ENCODE measurements around the gene STOX2. TPM values are rescaled to one million over a fixed set of nuclear protein-coding genes. Genes with fewer than 3 reads are reported as not detected.
A peak's percentile ranks its signal among the peaks of the same experiment; 100 is the strongest.

Gene STOX2
- total and polyA plus RNA-seq, 4 donors: 1.8 to 27.5 (median 8.6) TPM

- no peak for TF ChIP-seq CTCF (IDR thresholded peaks at IDR 0.05; ENCODE audit: control extremely low read depth, extremely low read depth)
- Histone ChIP-seq H3K36me3 (ENCODE audit: control insufficient read depth in 4 of 4, insufficient read depth in 4 of 4, low read length in 4 of 4) (no peaks in the 10 kb centered on the region), H3K27ac (ENCODE audit: low read depth in 1 of 2, low read length in 1 of 2) (no peak overlapping the region), H3K4me1 (ENCODE audit: control insufficient read depth in 5 of 5, insufficient read depth in 5 of 5, low read length in 5 of 5) (peaks cover 0 to 10% (median 3%) of the 10 kb centered on the region in 5 donors), H3K27me3 (ENCODE audit: control insufficient read depth in 3 of 3, insufficient read depth in 3 of 3, low read length in 2 of 3) (no peaks in the 10 kb centered on the region), H3K4me3 (no peak overlapping the region), H3K9me3 (ENCODE audit: control insufficient read depth in 4 of 4, insufficient read depth in 3 of 4, low read length in 3 of 4) (peaks cover 0 to 2% (median 0%) of the 10 kb centered on the region in 4 donors), H3K9ac (ENCODE audit: insufficient read depth in 1 of 2, low read length in 2 of 2) (no peak overlapping the region)
- DNase-seq (peak in 1 of 3 donors; percentile 46), ATAC-seq (ENCODE audit: insufficient read depth, low FRiP score) (no peak)
- 61 to 72% methylated on average over 11 of the region's 11 CpGs for WGBS, 2 donors
Observed at GRCh38 chr4:183995570-183995969, 90.5 kb downstream of the STOX2 start.

- ATAC-seq (ENCODE audit: insufficient read depth, low FRiP score): no peak
- no peak overlapping the region for H3K9ac ChIP-seq (ENCODE audit: insufficient read depth in 1 of 2, low read length in 2 of 2)
- peaks cover 0 to 10% (median 3%) of the 10 kb centered on the region in 5 donors for H3K4me1 ChIP-seq (ENCODE audit: control insufficient read depth in 5 of 5, insufficient read depth in 5 of 5, low read length in 5 of 5)
- H3K27me3 ChIP-seq (ENCODE audit: control insufficient read depth in 3 of 3, insufficient read depth in 3 of 3, low read length in 2 of 3): no peaks in the 10 kb centered on the region
- peaks cover 0 to under 1% (median 0%) of the 10 kb centered on the region in 4 donors for H3K36me3 ChIP-seq (ENCODE audit: control insufficient read depth in 4 of 4, insufficient read depth in 4 of 4, low read length in 4 of 4)
- WGBS, 2 donors: 83 to 96% methylated on average over 4 of the region's 4 CpGs
- TF ChIP-seq CTCF (IDR thresholded peaks at IDR 0.05; ENCODE audit: control extremely low read depth, extremely low read depth): no peak
- no peak overlapping the region for H3K4me3 ChIP-seq
- peaks cover 0 to 2% (median 0%) of the 10 kb centered on the region in 4 donors for H3K9me3 ChIP-seq (ENCODE audit: control insufficient read depth in 4 of 4, insufficient read depth in 3 of 4, low read length in 3 of 4)
- DNase-seq: no peak
- no peak overlapping the region for H3K27ac ChIP-seq (ENCODE audit: low read depth in 1 of 2, low read length in 1 of 2)
Observed at GRCh38 chr4:183996868-183997267, 91.8 kb downstream of the STOX2 start.

GRCh38 chr4:183999435-183999834 lies 94.3 kb downstream of the STOX2 start:
- Histone ChIP-seq H3K9me3 (ENCODE audit: control insufficient read depth in 4 of 4, insufficient read depth in 3 of 4, low read length in 3 of 4) (peaks cover 0 to 2% (median 0%) of the 10 kb centered on the region in 4 donors), H3K4me1 (ENCODE audit: control insufficient read depth in 5 of 5, insufficient read depth in 5 of 5, low read length in 5 of 5) (peaks cover 0 to 10% (median 3%) of the 10 kb centered on the region in 5 donors), H3K27me3 (ENCODE audit: control insufficient read depth in 3 of 3, insufficient read depth in 3 of 3, low read length in 2 of 3) (no peaks in the 10 kb centered on the region), H3K4me3 (no peak overlapping the region), H3K27ac (ENCODE audit: low read depth in 1 of 2, low read length in 1 of 2) (no peak overlapping the region), H3K9ac (ENCODE audit: insufficient read depth in 1 of 2, low read length in 2 of 2) (no peak overlapping the region), H3K36me3 (ENCODE audit: control insufficient read depth in 4 of 4, insufficient read depth in 4 of 4, low read length in 4 of 4) (peaks cover 0 to 4% (median 3%) of the 10 kb centered on the region in 4 donors)
- no peak for TF ChIP-seq CTCF (IDR thresholded peaks at IDR 0.05; ENCODE audit: control extremely low read depth, extremely low read depth)
- ATAC-seq (ENCODE audit: insufficient read depth, low FRiP score) (no peak), DNase-seq (no peak)
- WGBS, 2 donors: 95% methylated on average over 6 of the region's 6 CpGs

Data from lung (tissue), 12 donors.